HEK293 (cell line): ENCODE data around the gene KCNRG.

Experiments used
- CTCF ChIA-PET: fragments of 350-600 bp; formaldehyde crosslinking; extraction: SDS; loops from one replicate; lab custom pipeline; 2021; ENCODE audit warnings: antibody characterized with exemption; lab: Yijun Ruan, JAX
- POLR2A ChIA-PET: fragments of 300-600 bp; formaldehyde crosslinking; extraction: SDS; loops from one replicate; lab custom pipeline; 2020; ENCODE audit warnings: antibody characterized with exemption, inconsistent platforms; lab: Yijun Ruan, JAX
- H3K27ac ChIP-seq: fragments of 200-500 bp; sonication (Bioruptor generic); 2 replicates; pipeline ENCODE4 v1.5.1; 2014; ENCODE audit warnings: low read depth, low read length, control low read depth, inconsistent platforms; ENCODE audit errors: extremely low read depth
- H3K36me3 ChIP-seq, 2 experiments: fragments of 200-500 bp in 1 of 2; sonication (Bioruptor generic) in 1 of 2; 1 replicate in 1 of 2; 2 replicates in 1 of 2; pipeline ENCODE4 v1.5.1; 2014 to 2017; ENCODE audit warnings: inconsistent platforms in 2 of 2, low read length in 2 of 2; ENCODE audit not compliant: control insufficient read depth in 2 of 2, insufficient read depth in 1 of 2
- H3K4me1 ChIP-seq: fragments of 200-500 bp; sonication (Bioruptor generic); 2 replicates; pipeline ENCODE4 v1.5.1; 2014; ENCODE audit warnings: mild to moderate bottlenecking, low read length, inconsistent platforms; ENCODE audit not compliant: control insufficient read depth, insufficient read depth
- H3K4me3 ChIP-seq: 2 replicates; pipeline ENCODE4 v1.5.1; 2011; ENCODE audit warnings: low read depth, mild to moderate bottlenecking, control low read depth, low read length, moderate library complexity
- H3K9me3 ChIP-seq: fragments of 200-500 bp; sonication (Bioruptor generic); 2 replicates; pipeline ENCODE4 v1.5.1; 2014; ENCODE audit warnings: low read depth, low read length, inconsistent platforms; ENCODE audit not compliant: control insufficient read depth, insufficient read depth
- GFI1B ChIP-seq: fragments of 450-650 bp; formaldehyde crosslinking; IDR thresholded peaks from 2 replicates; pipeline ENCODE4 v1.5.1; 2016; ENCODE audit warnings: missing biosample characterization, missing genetic modification characterization
- HOXA7 ChIP-seq: sonication (generic); formaldehyde crosslinking; IDR thresholded peaks from 2 replicates; pipeline ENCODE4 v1.8.1; 2022; ENCODE audit warnings: missing genetic modification reagents, borderline replicate concordance
- OSR2 ChIP-seq: fragments of 450-650 bp; formaldehyde crosslinking; IDR thresholded peaks from 2 replicates; pipeline ENCODE4 v1.5.1; 2016; ENCODE audit warnings: missing biosample characterization, missing genetic modification characterization
- ZNF292 ChIP-seq: fragments of 450-650 bp; formaldehyde crosslinking; IDR thresholded peaks from 2 replicates; pipeline ENCODE4 v1.5.1; 2016; ENCODE audit warnings: low read depth, missing biosample characterization, missing genetic modification characterization, borderline replicate concordance
- ZNF391 ChIP-seq: fragments of 450-650 bp; formaldehyde crosslinking; IDR thresholded peaks from 2 replicates; pipeline ENCODE4 v1.5.1; 2016; ENCODE audit warnings: low read depth, missing biosample characterization, missing genetic modification characterization, borderline replicate concordance
- ZNF623 ChIP-seq: fragments of 450-650 bp; formaldehyde crosslinking; IDR thresholded peaks from 2 replicates; pipeline ENCODE4 v1.5.1; 2016; ENCODE audit warnings: missing biosample characterization, missing genetic modification characterization
- TF ChIP-seq, protein P1 (sequence below): fragments of 450-650 bp; formaldehyde crosslinking; IDR thresholded peaks from 2 replicates; pipeline ENCODE4 v1.5.1; 2016; ENCODE audit warnings: missing biosample characterization, missing genetic modification characterization
- TF ChIP-seq, protein P2 (sequence below): fragments of 450-650 bp; formaldehyde crosslinking; IDR thresholded peaks from 2 replicates; pipeline ENCODE4 v1.5.1; 2017; ENCODE audit warnings: missing biosample characterization, missing genetic modification characterization

The KCNRG gene

DNA sequence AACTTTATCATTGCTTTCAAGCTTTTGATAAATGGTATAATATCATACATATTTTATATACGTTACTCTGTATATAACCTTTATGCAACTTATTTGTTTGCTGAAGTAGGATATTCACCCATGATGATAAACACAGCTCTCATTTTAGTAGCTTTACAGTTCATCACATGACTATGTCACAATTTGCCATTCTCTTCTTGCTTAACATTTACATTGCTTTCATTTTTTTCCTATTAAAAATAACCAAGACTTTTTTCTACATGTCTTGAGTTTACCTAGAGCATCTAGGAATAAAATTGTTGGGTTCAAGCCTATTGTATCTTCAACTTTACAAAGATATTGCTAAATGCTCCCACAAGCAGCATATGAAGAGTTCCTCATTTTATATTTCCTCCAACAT is 54.0 kb downstream of the KCNRG start:
- Histone ChIP-seq H3K36me3 (peaks cover 26 to 40% of the 10 kb centered on the region in 2 experiments), H3K4me3 (no peak overlapping the region), H3K9me3 (no peaks in the 10 kb centered on the region), H3K27ac (no peak overlapping the region), H3K4me1 (peaks cover 9% of the 10 kb centered on the region; the same call in 1 of the 2 replicates)
- CTCF ChIA-PET: interaction anchor here (0.7 to 2.1 kb wide), 3 partner anchors 15 to 133 kb away, joined by 3 to 4 read pairs (median 4); no protein-coding TSS in a partner anchor
- POLR2A ChIA-PET: interaction anchor here (2.7 kb wide), 1 partner anchor 10 kb away, joined by 9 read pairs; no protein-coding TSS in a partner anchor
- no peak for TF ChIP-seq ZNF391
- no peak for TF ChIP-seq ZNF292 (tag by site-specific recombination)
- TF ChIP-seq OSR2 (tag by site-specific recombination): no peak
- TF ChIP-seq, protein P1, sequence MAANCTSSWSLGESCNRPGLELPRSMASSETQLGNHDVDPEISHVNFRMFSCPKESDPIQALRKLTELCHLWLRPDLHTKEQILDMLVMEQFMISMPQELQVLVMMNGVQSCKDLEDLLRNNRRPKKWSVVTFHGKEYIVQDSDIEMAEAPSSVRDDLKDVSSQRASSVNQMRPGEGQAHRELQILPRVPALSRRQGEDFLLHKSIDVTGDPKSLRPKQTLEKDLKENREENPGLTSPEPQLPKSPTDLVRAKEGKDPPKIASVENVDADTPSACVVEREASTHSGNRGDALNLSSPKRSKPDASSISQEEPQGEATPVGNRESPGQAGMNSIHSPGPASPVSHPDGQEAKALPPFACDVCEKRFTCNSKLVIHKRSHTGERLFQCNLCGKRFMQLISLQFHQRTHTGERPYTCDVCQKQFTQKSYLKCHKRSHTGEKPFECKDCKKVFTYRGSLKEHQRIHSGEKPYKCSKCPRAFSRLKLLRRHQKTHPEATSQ: no peak
- TF ChIP-seq ZNF623 (tag by site-specific recombination): no peak
- no peak for TF ChIP-seq GFI1B

DNA sequence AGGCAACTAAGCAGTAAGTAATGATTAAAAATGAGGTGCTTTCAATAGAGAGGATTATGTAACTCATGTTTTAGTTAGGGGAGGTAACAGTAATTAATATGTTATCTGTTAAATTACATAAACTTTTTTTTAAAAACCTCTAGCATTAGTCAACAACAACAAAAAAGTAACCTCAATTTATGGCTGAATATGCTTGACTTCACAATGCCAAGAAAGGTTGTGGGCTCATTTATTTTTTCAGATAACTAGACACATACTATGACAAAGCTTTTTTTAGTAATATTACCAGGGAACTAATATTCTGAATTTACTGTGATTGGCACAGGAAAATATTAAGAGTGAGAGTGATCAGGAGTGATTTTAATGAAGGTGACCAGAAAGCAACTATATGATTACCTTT is 54.9 kb downstream of the KCNRG start:
- TF ChIP-seq, protein P2, sequence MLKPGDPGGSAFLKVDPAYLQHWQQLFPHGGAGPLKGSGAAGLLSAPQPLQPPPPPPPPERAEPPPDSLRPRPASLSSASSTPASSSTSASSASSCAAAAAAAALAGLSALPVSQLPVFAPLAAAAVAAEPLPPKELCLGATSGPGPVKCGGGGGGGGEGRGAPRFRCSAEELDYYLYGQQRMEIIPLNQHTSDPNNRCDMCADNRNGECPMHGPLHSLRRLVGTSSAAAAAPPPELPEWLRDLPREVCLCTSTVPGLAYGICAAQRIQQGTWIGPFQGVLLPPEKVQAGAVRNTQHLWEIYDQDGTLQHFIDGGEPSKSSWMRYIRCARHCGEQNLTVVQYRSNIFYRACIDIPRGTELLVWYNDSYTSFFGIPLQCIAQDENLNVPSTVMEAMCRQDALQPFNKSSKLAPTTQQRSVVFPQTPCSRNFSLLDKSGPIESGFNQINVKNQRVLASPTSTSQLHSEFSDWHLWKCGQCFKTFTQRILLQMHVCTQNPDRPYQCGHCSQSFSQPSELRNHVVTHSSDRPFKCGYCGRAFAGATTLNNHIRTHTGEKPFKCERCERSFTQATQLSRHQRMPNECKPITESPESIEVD (tag by site-specific recombination): peak; percentile 64
- TF ChIP-seq HOXA7 (CRISPR knock-in tag): no peak
- CTCF ChIA-PET: interaction anchor here (0.7 to 1.7 kb wide), 2 partner anchors 14 to 999 kb away, joined by 3 to 4 read pairs; no protein-coding TSS in a partner anchor
- peaks cover 26 to 37% of the 10 kb centered on the region in 2 experiments for H3K36me3 ChIP-seq
- no peak overlapping the region for H3K27ac ChIP-seq
- H3K9me3 ChIP-seq: no peaks in the 10 kb centered on the region
- no peak overlapping the region for H3K4me3 ChIP-seq
- peaks cover 12% of the 10 kb centered on the region for H3K4me1 ChIP-seq
- POLR2A ChIA-PET: interaction anchor here (2.7 kb wide), 1 partner anchor 10 kb away, joined by 9 read pairs; no protein-coding TSS in a partner anchor
